AG04449 (cell line): Measurements from ENCODE around the gene COL6A2.

Source experiments
- CTCF ChIA-PET: fragments of 350-600 bp; formaldehyde crosslinking; extraction: SDS; loops from one replicate; lab custom pipeline; 2021; ENCODE audit warnings: antibody characterized with exemption; lab: Yijun Ruan, JAX
- POLR2A ChIA-PET: fragments of 400-600, 350-600 bp; formaldehyde crosslinking; extraction: SDS; loops from one replicate; lab custom pipeline; 2020; ENCODE audit warnings: antibody characterized with exemption, inconsistent platforms; lab: Yijun Ruan, JAX
- DNase-seq: peaks from one replicate; pipeline ENCODE4 v3.0.0-alpha.2; 2010; ENCODE audit warnings: low read depth, low spot score
- H3K4me3 ChIP-seq: 2 replicates; pipeline ENCODE4 v1.5.1; 2011; ENCODE audit warnings: low read depth, mild to moderate bottlenecking, control low read depth, low read length
- TF ChIP-seq, protein P1 (sequence below): IDR thresholded peaks from one replicate; pipeline ENCODE4 v1.5.1; 2011; ENCODE audit warnings: mild to moderate bottlenecking, moderate library complexity, low read length, control low read depth, inconsistent platforms; ENCODE audit not compliant: insufficient read depth; ENCODE audit errors: missing control alignments

COL6A2 gene

DNA sequence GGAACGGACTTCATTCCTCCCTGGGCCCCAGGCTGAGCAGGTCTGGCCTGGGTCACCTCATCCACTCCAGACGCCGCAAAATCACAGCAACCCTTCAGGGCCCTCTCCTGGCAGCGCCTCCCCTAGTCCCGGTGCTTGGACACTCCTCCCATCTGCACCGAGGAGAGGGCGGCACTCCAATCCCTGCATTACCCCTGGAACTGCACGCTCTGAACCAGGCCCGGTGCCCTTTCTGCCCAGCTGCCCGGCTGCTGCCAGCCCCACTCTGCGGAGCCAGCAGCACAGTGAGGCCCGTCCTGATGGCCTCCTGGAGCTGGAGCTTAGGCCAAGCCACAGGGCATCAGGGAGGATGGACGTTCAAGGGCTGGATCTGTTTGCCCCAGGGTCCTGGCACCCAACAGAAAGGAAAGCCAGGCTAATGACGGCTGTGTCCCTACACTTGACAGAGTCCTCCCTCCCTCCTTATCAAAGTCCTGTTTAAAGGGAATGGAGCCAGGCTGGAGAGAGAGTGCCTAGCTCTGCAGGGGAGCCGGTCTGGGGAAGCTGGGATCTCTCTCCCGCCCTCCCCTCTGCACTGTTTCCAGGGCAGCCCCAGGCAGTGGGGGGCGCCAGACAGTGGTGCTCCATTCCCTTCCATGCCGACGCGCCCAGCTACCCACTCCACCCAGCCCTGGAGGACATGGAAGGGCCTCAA is 12.7 kb downstream of the COL6A2 start:
- CTCF ChIA-PET: interaction anchor here (1.4 to 2.3 kb wide), 4 partner anchors 116 to 141 kb away, joined by 3 to 8 read pairs (median 6); no protein-coding TSS in a partner anchor
- no peak for DNase-seq

GRCh38 chr21:46111193-46111571 is 13.3 kb downstream of the COL6A2 start:
- CTCF ChIA-PET: interaction anchor here (1.4 to 2.3 kb wide), 4 partner anchors 117 to 142 kb away, joined by 3 to 8 read pairs (median 6); no protein-coding TSS in a partner anchor
- no peak for DNase-seq
- H3K4me3 ChIP-seq: no peak overlapping the region
- POLR2A ChIA-PET: interaction anchor here (2.6 kb wide), 1 partner anchor 140 kb away, joined by 7 read pairs; no protein-coding TSS in a partner anchor
- TF ChIP-seq, protein P1, sequence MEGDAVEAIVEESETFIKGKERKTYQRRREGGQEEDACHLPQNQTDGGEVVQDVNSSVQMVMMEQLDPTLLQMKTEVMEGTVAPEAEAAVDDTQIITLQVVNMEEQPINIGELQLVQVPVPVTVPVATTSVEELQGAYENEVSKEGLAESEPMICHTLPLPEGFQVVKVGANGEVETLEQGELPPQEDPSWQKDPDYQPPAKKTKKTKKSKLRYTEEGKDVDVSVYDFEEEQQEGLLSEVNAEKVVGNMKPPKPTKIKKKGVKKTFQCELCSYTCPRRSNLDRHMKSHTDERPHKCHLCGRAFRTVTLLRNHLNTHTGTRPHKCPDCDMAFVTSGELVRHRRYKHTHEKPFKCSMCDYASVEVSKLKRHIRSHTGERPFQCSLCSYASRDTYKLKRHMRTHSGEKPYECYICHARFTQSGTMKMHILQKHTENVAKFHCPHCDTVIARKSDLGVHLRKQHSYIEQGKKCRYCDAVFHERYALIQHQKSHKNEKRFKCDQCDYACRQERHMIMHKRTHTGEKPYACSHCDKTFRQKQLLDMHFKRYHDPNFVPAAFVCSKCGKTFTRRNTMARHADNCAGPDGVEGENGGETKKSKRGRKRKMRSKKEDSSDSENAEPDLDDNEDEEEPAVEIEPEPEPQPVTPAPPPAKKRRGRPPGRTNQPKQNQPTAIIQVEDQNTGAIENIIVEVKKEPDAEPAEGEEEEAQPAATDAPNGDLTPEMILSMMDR: no peak

More for the DNA sequence above, 12.7 kb downstream of the COL6A2 start:
- POLR2A ChIA-PET: interaction anchor here (2.6 kb wide), 1 partner anchor 139 kb away, joined by 7 read pairs; no protein-coding TSS in a partner anchor
- TF ChIP-seq, protein P1: no peak
- no peak overlapping the region for H3K4me3 ChIP-seq

- no peak for DNase-seq
- ChIA-PET POLR2A (interaction anchor here (0.8 kb wide), 1 partner anchor 63 kb away, joined by 3 read pairs; no protein-coding TSS in a partner anchor), CTCF (interaction anchor here (0.7 to 1.2 kb wide), 2 partner anchors 139 to 141 kb away, joined by 4 to 6 read pairs; no protein-coding TSS in a partner anchor)
- TF ChIP-seq, protein P1: no peak
- no peak overlapping the region for H3K4me3 ChIP-seq
Observed at GRCh38 chr21:46111857-46112724, 14.2 kb downstream of the COL6A2 start.

DNA sequence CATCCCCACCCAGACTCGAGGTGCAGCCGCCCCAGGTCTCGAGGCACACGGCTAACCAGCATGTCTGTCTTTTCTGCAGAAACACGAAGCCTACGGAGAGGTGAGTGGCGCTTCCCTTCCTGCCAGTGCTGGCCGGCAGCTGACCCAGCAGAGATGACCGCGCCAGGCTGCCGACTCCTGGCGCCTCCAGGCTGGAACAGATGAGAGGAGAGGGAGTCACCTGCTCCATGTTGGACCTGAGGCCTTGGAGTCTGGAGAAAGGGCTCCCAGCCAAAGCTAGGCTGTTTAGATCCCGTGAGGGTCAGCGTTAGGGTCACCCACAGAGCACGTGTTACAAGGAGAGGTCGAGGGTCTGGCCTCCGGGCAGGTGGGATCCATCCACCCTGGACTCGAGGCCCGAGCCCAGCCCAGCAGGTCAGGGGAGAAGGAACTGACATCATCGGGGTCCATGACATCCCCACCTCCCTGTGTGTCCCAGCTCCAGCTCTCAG is 14.9 kb downstream of the COL6A2 start:
- ChIA-PET CTCF (interaction anchor here (0.7 to 1.7 kb wide), 4 partner anchors 9 to 142 kb away, joined by 3 to 6 read pairs (median 4); no protein-coding TSS in a partner anchor), POLR2A (interaction anchor here (0.6 to 0.8 kb wide), 2 partner anchors 63 to 104 kb away, joined by 3 to 4 read pairs; no protein-coding TSS in a partner anchor)
- no peak for DNase-seq
- TF ChIP-seq, protein P1: no peak
- no peak overlapping the region for H3K4me3 ChIP-seq

- DNase-seq: no peak
- ChIA-PET CTCF (interaction anchor here (0.9 to 2.9 kb wide), 6 partner anchors 8 to 142 kb away, joined by 3 to 12 read pairs (median 4); partner anchors contain the start of gene COL6A1), POLR2A (interaction anchor here (0.6 kb wide), 1 partner anchor 103 kb away, joined by 4 read pairs; no protein-coding TSS in a partner anchor)
- TF ChIP-seq, protein P1: no peak
- no peak overlapping the region for H3K4me3 ChIP-seq
Observed at GRCh38 chr21:46113497-46114176, 15.7 kb downstream of the COL6A2 start.
